Measurements from ENCODE around the gene ACER1. TPM values are rescaled to one million over a fixed set of nuclear protein-coding genes. Genes with fewer than 3 reads are reported as not detected.

Gene ACER1
- total and polyA plus RNA-seq, 4 donors: 0.07 TPM; not detected in 3

DNA sequence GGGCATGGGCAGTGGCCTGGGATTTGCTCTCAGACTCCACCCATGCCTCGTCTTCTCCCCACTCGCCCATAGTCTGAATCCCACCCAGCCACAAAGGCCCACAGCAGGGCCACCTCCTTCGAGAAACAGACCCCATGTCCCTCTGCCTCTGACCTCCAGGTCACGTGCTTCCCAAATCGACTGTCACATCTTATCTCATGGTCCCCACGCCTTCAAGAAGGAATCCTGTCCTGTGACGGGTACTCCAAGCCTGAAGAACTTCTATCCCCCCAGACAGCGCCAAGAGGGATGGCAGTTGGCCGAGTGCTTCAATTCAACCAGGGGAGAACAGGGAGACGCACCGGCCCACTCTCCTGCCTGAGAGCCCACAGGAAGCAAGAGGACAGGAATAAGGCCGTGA lies 70.1 kb downstream of the ACER1 start:
- peaks cover 9 to 50% (median 43%) of the 10 kb centered on the region in 4 donors for H3K4me1 ChIP-seq (ENCODE audit: control insufficient read depth in 4 of 4, insufficient read depth in 4 of 4, low read length in 3 of 4)

DNA sequence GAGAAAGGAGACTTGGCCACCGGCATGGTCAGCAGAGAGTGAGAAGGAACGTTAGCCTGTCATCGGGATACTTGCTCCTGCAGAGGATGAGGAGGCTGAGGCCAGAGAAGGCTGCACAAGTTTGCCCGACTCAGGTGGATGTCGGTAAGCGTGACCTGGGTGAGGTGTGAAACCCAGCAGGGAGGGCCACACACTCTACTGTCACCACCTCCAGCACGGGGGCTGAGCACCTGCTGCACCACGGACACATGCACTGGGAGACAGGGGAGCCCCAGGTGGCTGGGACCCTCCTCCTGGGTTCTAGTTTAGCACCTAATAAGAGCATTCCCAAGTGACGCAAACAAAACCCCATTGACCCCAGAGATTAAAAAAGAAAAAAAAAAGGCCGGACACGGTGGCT lies 70.9 kb downstream of the ACER1 start:
- H3K9ac ChIP-seq (ENCODE audit: low read depth in 1 of 2, low read length in 2 of 2): no peak overlapping the region
- 95% methylated on average over 11 of the region's 11 CpGs for WGBS
- no peak for TF ChIP-seq JUND (IDR thresholded peaks at IDR 0.05)
- TF ChIP-seq, protein P1, sequence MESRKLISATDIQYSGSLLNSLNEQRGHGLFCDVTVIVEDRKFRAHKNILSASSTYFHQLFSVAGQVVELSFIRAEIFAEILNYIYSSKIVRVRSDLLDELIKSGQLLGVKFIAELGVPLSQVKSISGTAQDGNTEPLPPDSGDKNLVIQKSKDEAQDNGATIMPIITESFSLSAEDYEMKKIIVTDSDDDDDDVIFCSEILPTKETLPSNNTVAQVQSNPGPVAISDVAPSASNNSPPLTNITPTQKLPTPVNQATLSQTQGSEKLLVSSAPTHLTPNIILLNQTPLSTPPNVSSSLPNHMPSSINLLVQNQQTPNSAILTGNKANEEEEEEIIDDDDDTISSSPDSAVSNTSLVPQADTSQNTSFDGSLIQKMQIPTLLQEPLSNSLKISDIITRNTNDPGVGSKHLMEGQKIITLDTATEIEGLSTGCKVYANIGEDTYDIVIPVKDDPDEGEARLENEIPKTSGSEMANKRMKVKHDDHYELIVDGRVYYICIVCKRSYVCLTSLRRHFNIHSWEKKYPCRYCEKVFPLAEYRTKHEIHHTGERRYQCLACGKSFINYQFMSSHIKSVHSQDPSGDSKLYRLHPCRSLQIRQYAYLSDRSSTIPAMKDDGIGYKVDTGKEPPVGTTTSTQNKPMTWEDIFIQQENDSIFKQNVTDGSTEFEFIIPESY (IDR thresholded peaks at IDR 0.05): no peak
- no peak for TF ChIP-seq RAD21 (IDR thresholded peaks at IDR 0.05)
- TF ChIP-seq NR2F2 (IDR thresholded peaks at IDR 0.05): no peak
- TF ChIP-seq EGR1 (IDR thresholded peaks at IDR 0.05; ENCODE audit: low read depth in 2 of 2): no peak
- TF ChIP-seq, protein P2, sequence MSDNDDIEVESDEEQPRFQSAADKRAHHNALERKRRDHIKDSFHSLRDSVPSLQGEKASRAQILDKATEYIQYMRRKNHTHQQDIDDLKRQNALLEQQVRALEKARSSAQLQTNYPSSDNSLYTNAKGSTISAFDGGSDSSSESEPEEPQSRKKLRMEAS (IDR thresholded peaks at IDR 0.05): no peak
- no peak for TF ChIP-seq FOXA1 (IDR thresholded peaks at IDR 0.05)
- TF ChIP-seq YY1 (IDR thresholded peaks at IDR 0.05): no peak
- no peak for TF ChIP-seq FOXA2 (IDR thresholded peaks at IDR 0.05)
- TF ChIP-seq RXRA (IDR thresholded peaks at IDR 0.05): no peak
- TF ChIP-seq, protein P3, sequence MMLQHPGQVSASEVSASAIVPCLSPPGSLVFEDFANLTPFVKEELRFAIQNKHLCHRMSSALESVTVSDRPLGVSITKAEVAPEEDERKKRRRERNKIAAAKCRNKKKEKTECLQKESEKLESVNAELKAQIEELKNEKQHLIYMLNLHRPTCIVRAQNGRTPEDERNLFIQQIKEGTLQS (IDR thresholded peaks at IDR 0.05): no peak
- peaks cover 5 to 27% (median 16%) of the 10 kb centered on the region in 4 donors for H3K36me3 ChIP-seq (ENCODE audit: control insufficient read depth in 4 of 4, insufficient read depth in 3 of 4, low read depth in 1 of 4, low read length in 3 of 4)
- H3K4me3 ChIP-seq (ENCODE audit: low read depth in 1 of 3, low read length in 3 of 3): no peak overlapping the region
- H3K27ac ChIP-seq (ENCODE audit: low read depth in 1 of 2, low read length in 2 of 2): no peak overlapping the region
- DNase-seq (ENCODE audit: low spot score): no peak
- peaks cover 9 to 43% (median 38%) of the 10 kb centered on the region in 4 donors for H3K4me1 ChIP-seq (ENCODE audit: control insufficient read depth in 4 of 4, insufficient read depth in 4 of 4, low read length in 3 of 4)
- H3K9me3 ChIP-seq (ENCODE audit: control insufficient read depth in 4 of 4, low read length in 3 of 4): no peaks in the 10 kb centered on the region
- H3K27me3 ChIP-seq (ENCODE audit: control insufficient read depth in 4 of 4, insufficient read depth in 4 of 4, low read length in 3 of 4): no peaks in the 10 kb centered on the region

More for the DNA sequence above, 70.1 kb downstream of the ACER1 start:
- peaks cover 5 to 24% (median 17%) of the 10 kb centered on the region in 4 donors for H3K36me3 ChIP-seq (ENCODE audit: control insufficient read depth in 4 of 4, insufficient read depth in 3 of 4, low read depth in 1 of 4, low read length in 3 of 4)
- WGBS: 80% methylated on average over 12 of the region's 12 CpGs
- no peak for DNase-seq (ENCODE audit: low spot score)
- no peaks in the 10 kb centered on the region for H3K27me3 ChIP-seq (ENCODE audit: control insufficient read depth in 4 of 4, insufficient read depth in 4 of 4, low read length in 3 of 4)
- no peak overlapping the region for H3K27ac ChIP-seq (ENCODE audit: low read depth in 1 of 2, low read length in 2 of 2)
- no peak overlapping the region for H3K9ac ChIP-seq (ENCODE audit: low read depth in 1 of 2, low read length in 2 of 2)
- H3K9me3 ChIP-seq (ENCODE audit: control insufficient read depth in 4 of 4, low read length in 3 of 4): no peaks in the 10 kb centered on the region
- TF ChIP-seq, protein P3 (IDR thresholded peaks at IDR 0.05): no peak
- no peak for TF ChIP-seq GABPA (IDR thresholded peaks at IDR 0.05 in 1 of 2, conservative IDR thresholded peaks at IDR 0.05 in 1 of 2)
- TF ChIP-seq, protein P1 (IDR thresholded peaks at IDR 0.05): no peak
- TF ChIP-seq TAF1 (conservative IDR thresholded peaks at IDR 0.05): no peak
- TF ChIP-seq JUND (IDR thresholded peaks at IDR 0.05): no peak
- TF ChIP-seq, protein P2 (IDR thresholded peaks at IDR 0.05): no peak
- TF ChIP-seq HNF4A (conservative IDR thresholded peaks at IDR 0.05): no peak
- TF ChIP-seq, protein P4, sequence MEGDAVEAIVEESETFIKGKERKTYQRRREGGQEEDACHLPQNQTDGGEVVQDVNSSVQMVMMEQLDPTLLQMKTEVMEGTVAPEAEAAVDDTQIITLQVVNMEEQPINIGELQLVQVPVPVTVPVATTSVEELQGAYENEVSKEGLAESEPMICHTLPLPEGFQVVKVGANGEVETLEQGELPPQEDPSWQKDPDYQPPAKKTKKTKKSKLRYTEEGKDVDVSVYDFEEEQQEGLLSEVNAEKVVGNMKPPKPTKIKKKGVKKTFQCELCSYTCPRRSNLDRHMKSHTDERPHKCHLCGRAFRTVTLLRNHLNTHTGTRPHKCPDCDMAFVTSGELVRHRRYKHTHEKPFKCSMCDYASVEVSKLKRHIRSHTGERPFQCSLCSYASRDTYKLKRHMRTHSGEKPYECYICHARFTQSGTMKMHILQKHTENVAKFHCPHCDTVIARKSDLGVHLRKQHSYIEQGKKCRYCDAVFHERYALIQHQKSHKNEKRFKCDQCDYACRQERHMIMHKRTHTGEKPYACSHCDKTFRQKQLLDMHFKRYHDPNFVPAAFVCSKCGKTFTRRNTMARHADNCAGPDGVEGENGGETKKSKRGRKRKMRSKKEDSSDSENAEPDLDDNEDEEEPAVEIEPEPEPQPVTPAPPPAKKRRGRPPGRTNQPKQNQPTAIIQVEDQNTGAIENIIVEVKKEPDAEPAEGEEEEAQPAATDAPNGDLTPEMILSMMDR (IDR thresholded peaks at IDR 0.05; ENCODE audit: low read depth, low read length, missing input control): no peak
- TF ChIP-seq RAD21 (IDR thresholded peaks at IDR 0.05): no peak
- no peak for TF ChIP-seq YY1 (IDR thresholded peaks at IDR 0.05)
- TF ChIP-seq FOXA1 (IDR thresholded peaks at IDR 0.05): no peak
- no peak for TF ChIP-seq EGR1 (IDR thresholded peaks at IDR 0.05; ENCODE audit: low read depth in 2 of 2)
- TF ChIP-seq SP1 (IDR thresholded peaks at IDR 0.05): no peak
- H3K4me3 ChIP-seq (ENCODE audit: low read depth in 1 of 3, low read length in 3 of 3): no peak overlapping the region

Data from liver (tissue), 9 donors.